ENCODE measurements around the gene CAMK1D. TPM values are rescaled to one million over a fixed set of nuclear protein-coding genes. Genes with fewer than 3 reads are reported as not detected.

CAMK1D gene
- polyA plus RNA-seq, 2 of the 4 experiments (the other 2 are of a cell fraction): 6.6 to 12.5 TPM

GRCh38 chr10:12649012-12649584 lies 299.8 kb downstream of the CAMK1D start:
- ATAC-seq: no peak

GRCh38 chr10:12650122-12650521 lies 300.8 kb downstream of the CAMK1D start:
- peak overlapping the region in 1 of 2 experiments; percentile 22; a peak in 1 of 6 replicates for H3K27ac ChIP-seq
- H3K4me3 ChIP-seq: no peak overlapping the region
- no peak for TF ChIP-seq ZNF302 (CRISPR knock-in tag; IDR thresholded peaks at IDR 0.05)
- no peak for TF ChIP-seq BHLHE40 (IDR thresholded peaks at IDR 0.05; ENCODE audit: low read depth, low read length)
- no peak for TF ChIP-seq EHMT2 (IDR thresholded peaks at IDR 0.05; ENCODE audit: low read depth)
- no peak for TF ChIP-seq EP300 (IDR thresholded peaks at IDR 0.05)
- no peak for TF ChIP-seq HOXB13 (CRISPR knock-in tag; IDR thresholded peaks at IDR 0.05; ENCODE audit: low read depth)
- no peak for TF ChIP-seq MAFK (IDR thresholded peaks at IDR 0.05; ENCODE audit: partially characterized antibody)
- TF ChIP-seq MAZ (IDR thresholded peaks at IDR 0.05; ENCODE audit: borderline replicate concordance, low read depth, low read length): no peak
- FAIRE-seq (no peak), ATAC-seq (no peak; a peak in 1 of 6 replicates), DNase-seq (ENCODE audit: low read depth in 1 of 2, low spot score in 1 of 2) (no peak)
- no peaks in the 10 kb centered on the region for H3K4me1 ChIP-seq
- peaks cover 11% of the 10 kb centered on the region for H3K9me3 ChIP-seq
- ChIA-PET POLR2A (no interaction called here), CTCF (no interaction called here)
- H3K4me2 ChIP-seq: no peak overlapping the region
- WGBS (ENCODE audit: missing lambda C conversion rate): 92% methylated on average over 5 of the region's 8 CpGs

More at GRCh38 chr10:12649012-12649584, 299.8 kb downstream of the CAMK1D start:
- H3K27ac ChIP-seq: no peak overlapping the region
- no peak overlapping the region for H3K4me3 ChIP-seq
- H3K4me2 ChIP-seq: no peak overlapping the region
- no peak for DNase-seq (ENCODE audit: low read depth in 1 of 2, low spot score in 1 of 2)
- no peaks in the 10 kb centered on the region for H3K4me1 ChIP-seq
- 75% methylated on average over 9 of the region's 9 CpGs for WGBS (ENCODE audit: missing lambda C conversion rate)
- POLR2A ChIA-PET: no interaction called here
- no peak for FAIRE-seq
- CTCF ChIA-PET: interaction anchor here (1.1 to 3.4 kb wide), 2 partner anchors 8 to 17 kb away, joined by 3 to 16 read pairs; no protein-coding TSS in a partner anchor
- H3K9me3 ChIP-seq: peaks cover 4% of the 10 kb centered on the region; the same call in 1 of the 3 replicates
- TF ChIP-seq RARB (CRISPR knock-in tag; IDR thresholded peaks at IDR 0.05) (no peak), JUN (IDR thresholded peaks at IDR 0.05) (no peak), EHF (CRISPR knock-in tag; IDR thresholded peaks at IDR 0.05) (no peak), PBX3 (IDR thresholded peaks at IDR 0.05) (no peak), RFX5 (IDR thresholded peaks at IDR 0.05) (no peak), HES2 (IDR thresholded peaks at IDR 0.05) (no peak), TP53 (CRISPR knock-in tag; IDR thresholded peaks at IDR 0.05) (no peak), ELK1 (IDR thresholded peaks at IDR 0.05; ENCODE audit: low read depth, low read length) (no peak)

- CTCF ChIA-PET: interaction anchor here (0.6 to 2.2 kb wide), 3 partner anchors 11 to 170 kb away, joined by 3 to 5 read pairs (median 3); no protein-coding TSS in a partner anchor
- FAIRE-seq: no peak
- no peak for DNase-seq (ENCODE audit: low read depth in 1 of 2, low spot score in 1 of 2)
- H3K4me1 ChIP-seq: no peaks in the 10 kb centered on the region
- ATAC-seq: no peak
- H3K4me2 ChIP-seq: no peak overlapping the region
- H3K9me3 ChIP-seq: peaks cover 15% of the 10 kb centered on the region
- peak overlapping the region in 1 of 2 experiments; percentile 22; a peak in 1 of 6 replicates for H3K27ac ChIP-seq
- 75% methylated on average over 19 of the region's 20 CpGs for WGBS (ENCODE audit: missing lambda C conversion rate)
- no peak overlapping the region for H3K4me3 ChIP-seq
- POLR2A ChIA-PET: no interaction called here
- TF ChIP-seq SREBF2 (IDR thresholded peaks at IDR 0.05) (no peak), CBX2 (IDR thresholded peaks at IDR 0.05; ENCODE audit: borderline replicate concordance, low read depth) (no peak), PBX3 (IDR thresholded peaks at IDR 0.05) (no peak), BHLHE40 (IDR thresholded peaks at IDR 0.05; ENCODE audit: low read depth, low read length) (no peak), E2F6 (IDR thresholded peaks at IDR 0.05; ENCODE audit: borderline replicate concordance, low read depth) (no peak), MAX (IDR thresholded peaks at IDR 0.05) (no peak), FOSB (CRISPR knock-in tag; IDR thresholded peaks at IDR 0.05) (no peak), HDAC2 (IDR thresholded peaks at IDR 0.05) (no peak), ZSCAN20 (CRISPR knock-in tag; IDR thresholded peaks at IDR 0.05) (no peak), SMC3 (IDR thresholded peaks at IDR 0.05) (no peak), HOXA7 (CRISPR knock-in tag; IDR thresholded peaks at IDR 0.05) (no peak), BCL3 (IDR thresholded peaks at IDR 0.05) (no peak), HOXB13 (CRISPR knock-in tag; IDR thresholded peaks at IDR 0.05; ENCODE audit: low read depth) (no peak)
Observed at GRCh38 chr10:12650538-12651298, 301.4 kb downstream of the CAMK1D start.
